GM19463 (cell line): ENCODE measurements around the gene TMEM271.

Source experiments
- ATAC-seq: cut with Tn5 transposase; IDR thresholded peaks from one replicate; pipeline ENCODE4 v1.9.1; 2021; ENCODE audit warnings: mild to moderate bottlenecking, moderate library complexity; ENCODE audit not compliant: unreplicated experiment

Gene TMEM271, protein sequence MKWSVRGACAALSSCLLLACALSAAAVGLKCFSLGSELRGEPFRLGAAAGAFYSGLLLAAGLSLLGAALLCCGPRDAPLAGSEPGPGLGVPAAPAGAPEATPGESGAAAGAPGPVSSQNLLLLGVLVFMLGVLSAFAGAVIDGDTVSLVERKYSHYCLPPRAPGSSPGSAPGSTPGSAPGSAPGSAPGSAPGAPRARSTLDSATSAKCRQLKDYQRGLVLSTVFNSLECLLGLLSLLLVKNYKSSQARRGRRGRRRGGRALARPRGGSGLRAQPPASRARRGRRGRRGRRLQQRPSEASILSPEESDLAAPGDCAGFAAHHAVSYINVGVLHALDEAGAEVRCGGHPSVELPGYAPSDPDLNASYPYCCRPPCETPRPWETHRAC

GRCh38 chr4:576245-576821 lies at the start of gene TMEM271:
Gene TMEM271, minus strand, starts transcription at chr4:576295. Its CDS starts 233 bp downstream, at chr4:576062.
- ATAC-seq = no peak

GRCh38 chr4:625631-626161 lies 49.6 kb upstream of the TMEM271 start:
- ATAC-seq = no peak

DNA sequence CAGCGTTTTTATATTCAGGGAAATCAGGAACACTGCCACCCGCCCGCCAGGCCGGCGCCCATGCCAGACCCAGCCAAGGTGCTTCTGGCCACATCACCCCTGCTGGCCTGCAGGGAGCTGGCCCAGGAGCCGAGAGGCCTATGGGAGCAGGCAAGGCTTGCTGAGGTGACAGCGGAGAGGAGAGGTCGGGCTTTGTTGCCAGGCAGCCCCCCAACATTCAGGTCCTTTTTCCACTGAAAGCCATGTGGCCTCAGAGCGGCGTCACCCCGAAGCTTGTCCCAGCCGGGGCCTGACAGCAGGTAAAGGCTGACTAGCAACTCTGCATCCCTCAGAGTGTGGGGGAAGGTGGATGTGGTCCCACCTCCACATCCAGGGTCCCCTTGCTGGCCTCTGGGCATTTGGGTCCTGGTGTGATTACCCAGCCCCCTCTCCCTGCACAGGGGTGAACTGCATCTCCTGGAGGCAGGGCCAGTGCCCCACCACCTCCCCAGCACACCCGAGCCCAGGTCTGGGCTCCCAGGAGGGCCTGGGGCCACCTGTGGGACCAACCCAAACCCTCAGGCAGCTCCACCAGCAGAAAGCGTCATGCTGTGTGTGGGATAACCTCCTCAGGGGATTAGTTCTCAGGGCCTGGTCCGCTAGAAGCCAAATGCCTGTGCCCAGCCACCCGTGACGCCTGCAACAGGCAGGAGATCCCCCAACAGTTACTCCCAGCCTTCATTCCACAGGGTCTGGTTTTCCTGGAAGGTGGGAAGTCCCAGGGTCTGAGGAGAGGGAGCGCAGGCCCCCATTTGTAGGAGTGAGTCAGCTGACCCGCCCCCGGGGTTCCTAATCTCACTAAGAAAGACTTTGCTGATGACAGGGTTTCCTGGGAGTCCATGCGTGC lies 48.9 kb upstream of the TMEM271 start, which contains the start of gene PDE6B:
PDE6B (plus strand) TSS at position 869 of the 886 bp plus-strand sequence. CDS start 54 bp downstream, outside the sequence.
- ATAC-seq = no peak

- no peak for ATAC-seq
These were observed 47.9 kb upstream of the TMEM271 start for GRCh38 chr4:623914-624566.

GRCh38 chr4:622996-623913 lies 47.2 kb upstream of the TMEM271 start:
- ATAC-seq = no peak

- ATAC-seq = no peak
These were observed 46.2 kb upstream of the TMEM271 start for GRCh38 chr4:622071-622995.

GRCh38 chr4:621296-622070 lies 45.4 kb upstream of the TMEM271 start:
- no peak for ATAC-seq

DNA sequence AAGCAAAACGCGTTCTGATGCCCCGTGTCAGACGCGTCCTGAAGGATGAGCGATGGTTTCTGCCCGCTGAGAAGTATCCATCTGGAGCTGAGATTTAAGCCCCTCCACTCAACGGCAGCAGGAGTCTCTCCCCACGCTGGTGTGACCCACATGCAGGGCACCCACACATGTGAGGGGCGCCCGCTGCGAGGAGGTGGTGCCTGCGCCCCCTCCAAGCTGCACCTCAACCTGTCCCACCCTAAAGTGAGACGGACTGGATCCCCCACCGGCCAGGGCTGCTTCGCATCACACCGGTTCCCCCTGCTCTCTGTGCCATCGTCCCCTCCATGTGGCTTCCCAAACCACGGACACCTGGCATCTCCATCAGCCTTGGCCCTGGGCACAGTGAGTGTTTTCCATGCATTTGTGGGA lies 44.8 kb upstream of the TMEM271 start:
- ATAC-seq = no peak

DNA sequence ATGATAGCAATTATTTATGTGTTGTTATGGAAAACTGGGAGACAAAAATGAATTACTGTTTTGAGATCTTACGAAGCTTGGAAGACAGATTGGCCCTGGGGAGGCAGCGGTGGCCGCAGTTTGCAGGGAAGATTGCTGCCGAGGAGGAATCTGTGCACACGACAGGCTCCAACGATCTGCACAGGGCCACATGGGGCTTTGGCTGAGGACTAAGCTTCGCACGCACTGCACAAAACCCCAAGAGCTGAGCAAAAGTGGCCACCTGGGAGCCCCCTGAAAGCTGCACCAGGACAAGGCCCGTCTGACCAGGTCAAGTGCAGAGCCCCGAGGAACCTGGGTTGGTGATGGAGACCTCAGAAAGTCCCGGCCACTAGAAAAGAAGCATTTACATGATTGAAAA lies 44.1 kb upstream of the TMEM271 start:
- ATAC-seq = no peak

GRCh38 chr4:617644-618641 lies 41.8 kb upstream of the TMEM271 start:
- no peak for ATAC-seq

DNA sequence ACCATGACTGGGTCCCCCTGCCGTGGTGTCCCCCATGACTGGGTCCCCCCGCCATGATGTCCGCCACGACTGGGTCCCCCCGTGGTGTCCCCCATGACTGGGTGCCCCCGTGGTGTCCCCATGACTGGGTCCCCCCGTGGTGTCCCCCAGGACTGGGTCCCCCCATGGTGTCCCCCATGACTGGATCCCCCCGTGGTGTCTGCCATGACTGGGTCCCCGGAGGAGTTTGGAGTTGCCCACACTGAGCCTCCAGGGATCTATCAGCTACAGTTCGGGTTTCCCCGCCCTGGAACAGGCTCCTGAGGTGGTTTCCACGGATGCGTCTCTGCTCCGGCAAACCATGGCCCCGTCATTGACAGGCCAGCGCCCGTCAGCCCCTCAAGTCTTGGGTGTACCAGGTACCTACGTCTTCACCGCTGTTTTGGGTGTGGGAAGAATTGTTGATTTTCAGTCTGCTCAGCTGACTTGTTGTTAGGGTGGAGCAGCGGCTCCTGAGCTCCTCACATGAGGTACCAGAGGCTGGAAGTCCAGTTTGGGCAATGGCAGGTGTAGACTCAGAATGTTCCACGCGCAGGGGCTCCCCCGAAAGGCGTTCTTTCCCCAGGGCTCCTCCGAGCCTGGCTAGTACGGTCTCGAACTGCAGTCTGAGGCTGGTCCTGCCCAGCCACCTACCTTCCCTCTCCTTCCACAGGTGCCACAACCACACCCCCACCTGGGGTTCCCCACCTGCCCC lies 41.0 kb upstream of the TMEM271 start:
- no peak for ATAC-seq

DNA sequence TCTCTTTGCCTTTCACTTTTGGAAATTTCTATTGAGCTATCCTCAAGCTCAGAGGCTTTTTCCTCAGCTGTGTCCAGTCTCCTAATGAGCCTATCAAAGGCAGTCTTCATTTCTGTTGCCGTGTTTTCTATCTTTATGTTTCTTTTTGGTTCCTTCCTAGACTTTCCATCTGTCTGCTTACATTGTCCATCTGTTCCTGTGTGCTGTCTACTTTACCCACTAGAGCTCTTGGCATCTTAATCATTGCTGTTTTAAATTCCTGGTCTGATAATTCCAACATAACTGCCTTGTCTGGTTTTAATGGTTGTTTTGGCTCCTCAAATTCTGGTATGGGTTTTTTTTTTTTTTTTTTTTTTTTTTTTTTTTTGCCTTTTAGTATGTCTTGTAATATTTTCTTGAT lies 40.0 kb upstream of the TMEM271 start:
- ATAC-seq = no peak

DNA sequence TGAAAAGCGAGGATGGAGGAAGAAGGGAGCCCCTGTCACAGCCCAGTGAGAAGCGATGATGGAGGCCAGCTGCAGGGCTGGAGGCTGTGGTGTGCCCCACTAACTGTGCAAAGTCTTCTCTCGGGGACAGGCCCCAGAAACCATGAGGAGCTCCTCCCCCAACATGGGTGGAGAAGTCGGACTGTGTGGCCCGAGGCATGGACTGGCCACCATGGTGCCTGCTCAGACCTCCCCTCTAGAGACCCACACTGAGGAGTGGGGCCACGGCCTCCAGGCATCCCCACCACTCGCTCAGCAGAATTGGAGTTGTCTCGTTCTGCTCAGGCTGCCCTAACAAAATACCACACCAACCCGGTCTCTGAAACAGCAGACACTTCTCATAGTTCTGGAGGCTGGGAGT lies 37.0 kb upstream of the TMEM271 start:
- ATAC-seq = no peak

DNA sequence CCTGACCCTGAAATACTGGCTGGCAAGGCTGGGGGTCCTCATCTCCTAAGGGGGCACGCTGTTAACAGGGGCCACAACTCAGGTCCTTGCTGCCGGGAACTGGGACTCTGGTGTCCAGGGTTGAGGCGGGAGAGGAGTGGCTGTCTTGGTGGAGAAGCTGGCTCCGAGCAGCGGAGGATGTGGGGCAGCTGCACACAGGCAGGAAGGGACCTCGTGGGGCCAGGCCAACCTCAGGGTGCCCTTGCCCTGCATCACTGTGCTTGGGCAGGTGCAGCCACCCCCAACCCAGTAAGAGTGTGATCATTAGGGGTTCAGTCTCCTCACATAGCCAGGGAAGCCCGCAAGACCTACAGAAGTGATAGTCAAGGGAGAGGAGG lies 36.6 kb upstream of the TMEM271 start:
- no peak for ATAC-seq

- ATAC-seq = no peak
These were observed 36.1 kb upstream of the TMEM271 start for GRCh38 chr4:612052-612748.
